MCF 10A (cell line): ENCODE measurements around the gene HOXD9. TPM values are rescaled to one million over a fixed set of nuclear protein-coding genes. Genes with fewer than 3 reads are reported as not detected.

Experiments
- BruUV-seq: library from RNA; stranded (reverse); fragments of 400-500 nt; replicated peaks from 2 replicates; lab custom pipeline; 2021; lab: Mats Ljungman, UMichigan
- CTCF ChIA-PET: fragments of 300-600 bp; sonication (Branson Sonifier 250); formaldehyde crosslinking; extraction: SDS; loops from one replicate; lab custom pipeline; 2021; ENCODE audit warnings: antibody characterized with exemption, inconsistent platforms; lab: Yijun Ruan, JAX
- POLR2A ChIA-PET: fragments of 300-600, 350-650 bp; sonication (Branson Sonifier 250); formaldehyde crosslinking; extraction: SDS; loops from one replicate; lab custom pipeline; 2020; ENCODE audit warnings: antibody characterized with exemption, inconsistent platforms; lab: Yijun Ruan, JAX
- DNase-seq: peaks from one replicate; pipeline ENCODE4 v3.0.0-alpha.2; 2018; ENCODE audit not compliant: unreplicated experiment
- H3K27ac Mint-ChIP-seq: one replicate; pipeline ENCODE4 v1.8.0; 2022; ENCODE audit warnings: mild to moderate bottlenecking, low read depth, mixed read lengths; ENCODE audit not compliant: unreplicated experiment
- H3K27me3 Mint-ChIP-seq: one replicate; pipeline ENCODE4 v1.8.0; 2022; ENCODE audit warnings: mixed read lengths; ENCODE audit not compliant: insufficient read depth, unreplicated experiment
- H3K36me3 Mint-ChIP-seq: one replicate; pipeline ENCODE4 v1.8.0; 2022; ENCODE audit warnings: mild to moderate bottlenecking, moderate library complexity, mixed read lengths; ENCODE audit not compliant: insufficient read depth, unreplicated experiment
- H3K4me1 Mint-ChIP-seq: one replicate; pipeline ENCODE4 v1.8.0; 2022; ENCODE audit warnings: mixed read lengths; ENCODE audit not compliant: insufficient read depth, unreplicated experiment
- H3K4me3 Mint-ChIP-seq: one replicate; pipeline ENCODE4 v1.8.0; 2022; ENCODE audit warnings: mild to moderate bottlenecking, moderate library complexity, mixed read lengths; ENCODE audit not compliant: unreplicated experiment
- H3K9me3 Mint-ChIP-seq: one replicate; pipeline ENCODE4 v1.8.0; 2022; ENCODE audit warnings: mixed read lengths; ENCODE audit not compliant: unreplicated experiment
- intact Hi-C: fragments of 100-400 bp; cut with micrococcal nuclease; formaldehyde crosslinking; loops from 2 replicates; pipeline ENCODE4 v1.14.1; 2022
- total RNA-seq: library from RNA; stranded (reverse); gene quantifications from 2 replicates; pipeline ENCODE4 v1.2.3, GENCODE V29; 2022
- TF ChIP-seq, protein P1 (sequence below): fragments of 200-600 bp; IDR thresholded peaks from one replicate; pipeline ENCODE4 v1.8.0; 2022; ENCODE audit warnings: antibody characterized with exemption, mild to moderate bottlenecking; ENCODE audit not compliant: unreplicated experiment

HOXD9 gene
- total RNA-seq, 1 experiment from 2014 or later: not detected

DNA sequence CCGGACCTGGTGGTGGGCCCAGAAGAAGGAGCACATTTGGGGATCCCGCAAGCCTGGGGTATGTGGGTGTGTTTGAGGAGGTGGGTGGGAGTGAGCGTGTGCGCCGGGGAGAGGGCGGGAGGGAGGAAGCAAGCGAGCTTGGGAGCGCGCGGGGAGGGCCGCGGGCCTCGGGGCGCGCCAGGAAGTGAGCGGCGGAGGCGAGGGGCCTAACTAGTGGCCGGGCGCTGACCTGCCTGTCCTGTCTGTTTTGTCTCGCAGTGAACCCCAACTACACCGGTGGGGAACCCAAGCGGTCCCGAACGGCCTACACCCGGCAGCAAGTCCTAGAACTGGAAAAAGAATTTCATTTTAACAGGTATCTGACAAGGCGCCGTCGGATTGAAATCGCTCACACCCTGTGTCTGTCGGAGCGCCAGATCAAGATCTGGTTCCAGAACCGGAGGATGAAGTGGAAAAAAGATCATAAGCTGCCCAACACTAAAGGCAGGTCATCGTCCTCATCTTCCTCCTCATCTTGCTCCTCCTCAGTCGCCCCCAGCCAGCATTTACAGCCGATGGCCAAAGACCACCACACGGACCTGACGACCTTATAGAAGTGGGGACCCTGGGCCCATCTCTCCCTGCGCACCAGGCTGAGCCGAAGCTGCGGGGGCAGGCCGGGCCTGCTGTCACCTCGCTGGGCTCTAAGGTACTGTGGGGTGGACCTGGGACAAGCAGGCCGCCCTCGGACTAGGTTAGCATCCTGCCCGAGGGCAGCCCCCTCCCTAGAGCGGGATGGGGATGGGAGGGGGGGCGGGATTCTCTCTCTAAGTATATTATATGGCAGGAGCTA, 30.0 kb downstream of the HOXD9 start:
- DNase-seq: no peak
- ChIA-PET CTCF (interaction anchor here (0.6 to 0.7 kb wide), 3 partner anchors 13 to 997 kb away, joined by 3 to 5 read pairs (median 4); no protein-coding TSS in a partner anchor), POLR2A (no interaction called here)
- no TSS peak for BruUV-seq
- H3K36me3 Mint-ChIP-seq: peaks cover 5% of the 10 kb centered on the region
- H3K27me3 Mint-ChIP-seq: no peaks in the 10 kb centered on the region
- no peak overlapping the region for H3K27ac Mint-ChIP-seq
- TF ChIP-seq, protein P1, sequence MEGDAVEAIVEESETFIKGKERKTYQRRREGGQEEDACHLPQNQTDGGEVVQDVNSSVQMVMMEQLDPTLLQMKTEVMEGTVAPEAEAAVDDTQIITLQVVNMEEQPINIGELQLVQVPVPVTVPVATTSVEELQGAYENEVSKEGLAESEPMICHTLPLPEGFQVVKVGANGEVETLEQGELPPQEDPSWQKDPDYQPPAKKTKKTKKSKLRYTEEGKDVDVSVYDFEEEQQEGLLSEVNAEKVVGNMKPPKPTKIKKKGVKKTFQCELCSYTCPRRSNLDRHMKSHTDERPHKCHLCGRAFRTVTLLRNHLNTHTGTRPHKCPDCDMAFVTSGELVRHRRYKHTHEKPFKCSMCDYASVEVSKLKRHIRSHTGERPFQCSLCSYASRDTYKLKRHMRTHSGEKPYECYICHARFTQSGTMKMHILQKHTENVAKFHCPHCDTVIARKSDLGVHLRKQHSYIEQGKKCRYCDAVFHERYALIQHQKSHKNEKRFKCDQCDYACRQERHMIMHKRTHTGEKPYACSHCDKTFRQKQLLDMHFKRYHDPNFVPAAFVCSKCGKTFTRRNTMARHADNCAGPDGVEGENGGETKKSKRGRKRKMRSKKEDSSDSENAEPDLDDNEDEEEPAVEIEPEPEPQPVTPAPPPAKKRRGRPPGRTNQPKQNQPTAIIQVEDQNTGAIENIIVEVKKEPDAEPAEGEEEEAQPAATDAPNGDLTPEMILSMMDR: no peak
- H3K4me3 Mint-ChIP-seq: no peak overlapping the region
- intact Hi-C loops: no loop called here
- no peaks in the 10 kb centered on the region for H3K4me1 Mint-ChIP-seq
- H3K9me3 Mint-ChIP-seq: no peaks in the 10 kb centered on the region

DNA sequence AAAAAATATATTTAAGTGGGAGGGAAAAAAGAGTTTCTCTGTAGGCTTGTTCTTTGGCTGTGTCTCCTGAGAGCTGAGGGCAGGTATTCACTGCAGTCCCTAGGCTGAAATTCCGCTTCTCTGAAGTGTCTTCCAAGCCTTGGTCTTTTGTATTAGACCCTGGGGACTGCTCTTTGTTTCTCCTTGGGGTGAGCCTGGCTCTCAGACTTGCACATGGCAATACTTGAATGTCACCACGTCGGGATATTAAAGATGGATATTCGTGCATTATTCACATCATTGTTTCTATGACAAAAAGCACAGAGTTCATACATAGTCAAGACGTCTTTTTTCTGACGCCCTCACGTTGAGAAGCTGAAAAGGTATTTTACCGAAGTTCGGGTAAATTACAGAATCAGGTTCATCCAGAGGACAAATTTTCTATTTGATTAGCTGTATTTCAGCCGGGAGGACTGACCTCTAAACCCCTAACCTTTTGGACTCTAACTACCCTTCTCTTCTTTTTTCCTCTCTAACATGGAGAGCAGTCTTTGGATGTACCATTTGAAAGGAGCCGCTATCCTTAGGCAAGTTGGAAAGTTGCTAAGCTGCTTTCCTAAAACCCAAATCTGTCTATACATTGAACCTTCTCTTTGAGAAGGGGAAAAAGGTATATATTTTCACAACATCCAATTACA, 32.2 kb downstream of the HOXD9 start:
- Mint-ChIP-seq H3K36me3 (peaks cover 5% of the 10 kb centered on the region), H3K4me3 (no peak overlapping the region), H3K4me1 (no peaks in the 10 kb centered on the region), H3K27ac (no peak overlapping the region), H3K27me3 (no peaks in the 10 kb centered on the region), H3K9me3 (no peaks in the 10 kb centered on the region)
- BruUV-seq: no TSS peak
- TF ChIP-seq, protein P1: no peak
- intact Hi-C loops: no loop called here
- CTCF ChIA-PET: interaction anchor here (0.6 to 1.3 kb wide), 7 partner anchors 14 to 868 kb away, joined by 3 to 6 read pairs (median 3); no protein-coding TSS in a partner anchor
- POLR2A ChIA-PET: no interaction called here
- no peak for DNase-seq

DNA sequence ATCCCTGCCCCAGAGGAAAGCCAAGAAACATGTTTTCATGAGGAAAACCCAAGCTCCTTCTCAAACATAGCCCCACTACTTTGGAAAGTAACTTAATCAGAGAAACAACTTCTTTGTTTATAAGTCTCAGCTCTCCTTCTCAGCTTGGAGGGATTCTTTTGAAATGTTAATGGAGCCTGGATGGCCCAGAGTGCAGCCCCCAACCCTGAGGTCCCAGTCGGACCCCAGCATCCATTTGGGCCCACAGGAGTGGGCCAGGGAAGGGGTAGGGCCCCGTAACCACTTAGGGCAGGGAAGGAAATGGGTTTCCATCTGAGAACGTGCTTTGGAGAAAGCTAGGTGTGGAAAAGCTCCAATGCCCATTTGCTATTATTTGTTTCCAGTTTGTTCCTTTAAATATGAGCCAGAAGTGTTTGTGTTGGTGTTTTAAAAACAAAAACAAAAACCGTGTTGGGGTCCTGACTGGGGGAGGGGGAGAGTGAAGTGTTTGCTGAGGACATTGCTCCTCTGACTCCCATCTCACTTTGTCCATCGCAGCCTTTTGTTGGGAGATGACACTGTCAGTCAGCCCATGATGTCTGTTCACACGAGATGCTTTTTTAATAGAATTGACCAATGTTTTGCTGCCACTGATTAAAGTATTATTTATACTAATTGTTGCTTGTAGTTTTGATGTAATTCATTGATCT, 33.0 kb downstream of the HOXD9 start:
- Mint-ChIP-seq H3K4me3 (no peak overlapping the region), H3K9me3 (no peaks in the 10 kb centered on the region), H3K4me1 (no peaks in the 10 kb centered on the region), H3K36me3 (peaks cover 5% of the 10 kb centered on the region), H3K27me3 (no peaks in the 10 kb centered on the region), H3K27ac (no peak overlapping the region)
- CTCF ChIA-PET: interaction anchor here (0.6 to 1.3 kb wide), 6 partner anchors 14 to 868 kb away, joined by 3 to 6 read pairs (median 3); no protein-coding TSS in a partner anchor
- intact Hi-C loops: no loop called here
- BruUV-seq: no TSS peak
- TF ChIP-seq, protein P1: no peak
- no peak for DNase-seq
- POLR2A ChIA-PET: no interaction called here
